HepG2 (cell line): ENCODE data around the gene RAB3C. TPM values are rescaled to one million over a fixed set of nuclear protein-coding genes. Genes with fewer than 3 reads are reported as not detected.

Experiments used
- ATAC-seq: fragments of 200-7000 bp; cut with Tn5 transposase; 3 replicates; pipeline ENCODE4 v1.9.1; 2020; ENCODE audit warnings: mild to moderate bottlenecking, moderate library complexity
- BruUV-seq: library from RNA; stranded (reverse); fragments of 400-500 nt; replicated peaks from 2 replicates; lab custom pipeline; 2021; lab: Mats Ljungman, UMichigan
- CTCF ChIA-PET: fragments of 300-600 bp; formaldehyde crosslinking; extraction: SDS; loops from one replicate; lab custom pipeline; 2021; ENCODE audit warnings: low total read pairs, inconsistent platforms, low intra/inter-chr PET ratio; lab: Yijun Ruan, JAX
- POLR2A ChIA-PET: fragments of 350-600 bp; sonication (Branson Sonifier 250); formaldehyde crosslinking; loops from one replicate; lab custom pipeline; 2020; ENCODE audit warnings: antibody characterized with exemption, inconsistent platforms; lab: Yijun Ruan, JAX
- DNase-seq: peaks from one replicate; pipeline ENCODE4 v3.0.0-alpha.2; 2015; ENCODE audit warnings: low spot score
- FAIRE-seq: peaks from 3 replicates; lab custom pipeline; 2011; peaks lifted over from hg19 to GRCh38; lab: Jason Lieb, UNC
- H2AFZ ChIP-seq: one replicate; pipeline ENCODE4 v1.6.1; 2011; ENCODE audit warnings: low read length, inconsistent platforms
- H3K27ac ChIP-seq: fragments of 300-600 bp; 3 replicates; pipeline ENCODE4 v1.8.0; 2011; ENCODE audit warnings: mixed run types, mild to moderate bottlenecking, mixed read lengths, low read length, inconsistent platforms; ENCODE audit not compliant: insufficient read depth; ENCODE audit errors: extremely low read length
- H3K27me3 ChIP-seq, 2 experiments: fragments of 200-600 bp in 1 of 2; 2 replicates in 1 of 2; 3 replicates in 1 of 2; pipeline versions ENCODE4 v1.6.0 to v1.8.0; 2011; ENCODE audit warnings: low read length in 2 of 2, mild to moderate bottlenecking in 2 of 2, moderate library complexity in 2 of 2, inconsistent platforms in 1 of 2; ENCODE audit not compliant: insufficient read depth in 2 of 2, control insufficient read depth in 1 of 2
- H3K36me3 ChIP-seq, 2 experiments: fragments of 200-600 bp in 1 of 2; replicated peaks in 1 of 2; 2 replicates in 1 of 2; 3 replicates in 1 of 2; pipeline versions ENCODE4 v1.5.1 to v1.8.0; 2011; ENCODE audit warnings: low read length in 2 of 2, inconsistent platforms in 1 of 2; ENCODE audit not compliant: insufficient read depth in 2 of 2, control insufficient read depth in 1 of 2
- H3K4me1 ChIP-seq: 2 replicates; pipeline ENCODE4 v1.5.1; 2012; ENCODE audit warnings: low read length, inconsistent platforms; ENCODE audit not compliant: insufficient read depth
- H3K4me2 ChIP-seq: 2 replicates; pipeline ENCODE4 v1.6.0; 2011; ENCODE audit warnings: low read depth, low read length, inconsistent platforms
- H3K4me3 ChIP-seq, 3 experiments: fragments of 200-600 bp in 1 of 3; sonication (generic), shearing (Covaris generic) in 1 of 3; replicated peaks in 1 of 3; 2 replicates each; pipeline ENCODE4 v1.5.1; 2011 to 2016; ENCODE audit warnings: low read length in 3 of 3, inconsistent platforms in 2 of 3, low read depth in 2 of 3, mild to moderate bottlenecking in 2 of 3, control low read depth in 1 of 3, mixed read lengths in 1 of 3; ENCODE audit not compliant: insufficient read depth in 1 of 3
- H3K79me2 ChIP-seq: one replicate; pipeline ENCODE4 v1.6.1; 2011; ENCODE audit warnings: low read length, inconsistent platforms; ENCODE audit not compliant: insufficient read depth
- H3K9ac ChIP-seq: 2 replicates; pipeline ENCODE4 v1.6.0; 2011; ENCODE audit warnings: mild to moderate bottlenecking, low read depth, low read length, inconsistent platforms; ENCODE audit not compliant: insufficient read depth
- H3K9me3 ChIP-seq: 2 replicates; pipeline ENCODE4 v1.5.1; 2012; ENCODE audit warnings: mild to moderate bottlenecking, low read length
- H4K20me1 ChIP-seq: 2 replicates; pipeline ENCODE4 v1.6.0; 2011; ENCODE audit warnings: inconsistent platforms, mild to moderate bottlenecking, low read length, moderate library complexity; ENCODE audit not compliant: insufficient read depth
- ATF7-NPFF ChIP-seq: sonication (generic); formaldehyde crosslinking; IDR thresholded peaks from 2 replicates; pipeline ENCODE4 v1.8.1; 2023; ENCODE audit warnings: mild to moderate bottlenecking, low read depth, missing genetic modification reagents, moderate library complexity
- CEBPG ChIP-seq: IDR thresholded peaks from 2 replicates; pipeline ENCODE4 v1.6.1; 2016
- CENPX ChIP-seq: sonication (generic); formaldehyde crosslinking; IDR thresholded peaks from 2 replicates; pipeline ENCODE4 v1.9.0; 2021; ENCODE audit warnings: mild to moderate bottlenecking, missing genetic modification reagents, moderate library complexity
- HOXA7 ChIP-seq: sonication (generic); formaldehyde crosslinking; IDR thresholded peaks from 2 replicates; pipeline ENCODE4 v1.8.1; 2022; ENCODE audit warnings: mild to moderate bottlenecking, missing genetic modification reagents, moderate library complexity
- KAT2B ChIP-seq: fragments of 150-350 bp; IDR thresholded peaks from 2 replicates; pipeline ENCODE4 v1.6.1; 2014; ENCODE audit warnings: low read depth, low read length, borderline replicate concordance
- KDM4B ChIP-seq: sonication (generic); formaldehyde crosslinking; IDR thresholded peaks from 2 replicates; pipeline ENCODE4 v1.4.0; 2020; ENCODE audit warnings: missing genetic modification reagents
- KLF9 ChIP-seq: IDR thresholded peaks from 2 replicates; pipeline ENCODE4 v1.6.1; 2016; ENCODE audit warnings: low read depth
- PRPF4 ChIP-seq: fragments of 200-400 bp; formaldehyde crosslinking; IDR thresholded peaks from 2 replicates; pipeline ENCODE4 v1.6.1; 2016; ENCODE audit warnings: low read length, low read depth; ENCODE audit not compliant: poor library complexity, severe bottlenecking
- ZFP36L2 ChIP-seq: sonication (generic); formaldehyde crosslinking; IDR thresholded peaks from 2 replicates; pipeline ENCODE4 v1.4.0; 2020; ENCODE audit warnings: missing genetic modification reagents
- ZMAT3 ChIP-seq: sonication (generic); formaldehyde crosslinking; conservative IDR thresholded peaks from 2 replicates; pipeline ENCODE4 v1.7.0; 2021; ENCODE audit warnings: missing genetic modification reagents
- ZNF256 ChIP-seq: sonication (generic); formaldehyde crosslinking; conservative IDR thresholded peaks from 2 replicates; pipeline ENCODE4 v1.4.0; 2020; ENCODE audit warnings: missing genetic modification reagents
- ZNF282 ChIP-seq: fragments of 450-650 bp; IDR thresholded peaks from 2 replicates; pipeline ENCODE4 v1.6.1; 2018; ENCODE audit not compliant: partially characterized antibody
- ZNF567 ChIP-seq: sonication (generic); formaldehyde crosslinking; IDR thresholded peaks from 2 replicates; pipeline ENCODE4 v1.8.1; 2023; ENCODE audit warnings: mild to moderate bottlenecking, missing genetic modification reagents, borderline replicate concordance
- ZNF619 ChIP-seq: sonication (generic); formaldehyde crosslinking; IDR thresholded peaks from 2 replicates; pipeline ENCODE4 v1.4.0; 2020; ENCODE audit warnings: mild to moderate bottlenecking, missing genetic modification reagents
- WGBS: methylation state at CpG from one replicate; pipeline ENCODE4 v1.1.6; 2017; ENCODE audit warnings: low lambda C conversion rate; 5-methylcytosine and 5-hydroxymethylcytosine counted together
- in situ Hi-C: cut with HindIII; loops from 2 replicates; pipeline ENCODE4 v1.10.0; 2017; ENCODE audit warnings: low pct_unique_long_range_greater_than_20kb; ENCODE audit not compliant: extremely low pct_ligation_motif_present
- intact Hi-C: fragments of 100-400 bp; cut with micrococcal nuclease; formaldehyde crosslinking; loops from one replicate; pipeline ENCODE4 v1.10.0; 2022; ENCODE audit not compliant: unreplicated experiment
- polyA plus RNA-seq, 8 experiments: library from polyadenylated mRNA; depleted of rRNA in 3 of 8; stranded (reverse) in 7 of 8; unstranded in 1 of 8; fragments of >200 nt; fragmentation: Illumina TruSeq in 4 of 8; extraction: Trizol in 4 of 8; gene quantifications; 2 replicates each; pipeline versions ENCODE4 v1.2.1 to v1.2.3, GENCODE V29; 2011 to 2016; ENCODE audit warnings: low read depth in 4 of 8, missing spikeins in 1 of 8, mixed read lengths in 1 of 8; ENCODE audit not compliant: insufficient read depth in 1 of 8
- total RNA-seq, 5 experiments: library from RNA; depleted of rRNA; stranded (reverse); fragments of >200 nt; fragmentation: Illumina TruSeq; extraction: Trizol; gene quantifications; 2 replicates each; pipeline ENCODE4 v1.2.3, GENCODE V29; 2016; ENCODE audit warnings: low read depth in 1 of 5
- TF ChIP-seq, protein P1 (sequence below): sonication (generic); formaldehyde crosslinking; IDR thresholded peaks from 2 replicates; pipeline ENCODE4 v1.4.0; 2020; ENCODE audit warnings: missing genetic modification reagents, mild to moderate bottlenecking, borderline replicate concordance
- TF ChIP-seq, protein P2 (sequence below): sonication (generic); formaldehyde crosslinking; IDR thresholded peaks from 2 replicates; pipeline ENCODE4 v1.9.0; 2021; ENCODE audit warnings: missing genetic modification reagents, mild to moderate bottlenecking, borderline replicate concordance

Gene RAB3C
- total and polyA plus RNA-seq, 2 of the 13 experiments (the other 11 are each of a cell fraction or from before 2014, with no cell fraction given), result not detected

DNA sequence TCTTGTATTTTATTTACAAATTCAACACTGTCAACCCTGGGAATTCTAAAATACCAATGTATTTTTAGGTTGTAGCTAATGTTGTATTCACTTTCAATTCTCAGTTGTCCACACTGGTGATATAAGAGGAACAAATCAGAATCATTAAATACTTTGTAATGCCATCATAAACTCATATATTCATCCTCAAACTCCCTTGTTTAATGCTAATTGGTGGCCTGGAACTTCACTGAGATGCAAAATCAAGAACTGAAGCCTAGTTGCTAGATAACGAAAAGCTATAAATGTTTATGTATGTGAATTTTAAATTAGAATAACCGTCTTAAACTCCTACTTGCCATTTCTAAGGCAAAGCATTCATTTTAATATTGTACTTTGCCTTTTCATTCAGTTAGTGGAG, 274.7 kb downstream of the RAB3C start:
- WGBS, result 12% methylated on average over 2 of the region's 2 CpGs
- Histone ChIP-seq H3K4me2 (no peak overlapping the region), H3K36me3 (no peaks in the 10 kb centered on the region), H3K4me3 (no peak overlapping the region), H3K9ac (no peak overlapping the region), H3K9me3 (no peaks in the 10 kb centered on the region), H4K20me1 (no peaks in the 10 kb centered on the region), H3K4me1 (no peaks in the 10 kb centered on the region), H3K27ac (no peak overlapping the region), H2AFZ (no peak overlapping the region), H3K27me3 (no peaks in the 10 kb centered on the region), H3K79me2 (no peaks in the 10 kb centered on the region)
- in situ Hi-C loops, result no loop called here
- TF ChIP-seq ZNF282 (no peak), KLF9 (CRISPR knock-in tag) (no peak), KAT2B (no peak), ZMAT3 (no peak), ATF7-NPFF (no peak), ZFP36L2 (CRISPR knock-in tag) (no peak), KDM4B (CRISPR knock-in tag) (no peak), ZNF256 (CRISPR knock-in tag) (no peak), HOXA7 (CRISPR knock-in tag) (no peak), PRPF4 (no peak), CEBPG (CRISPR knock-in tag) (no peak), ZNF619 (CRISPR knock-in tag) (no peak), CENPX (CRISPR knock-in tag) (no peak), ZNF567 (no peak)
- TF ChIP-seq, protein P1, sequence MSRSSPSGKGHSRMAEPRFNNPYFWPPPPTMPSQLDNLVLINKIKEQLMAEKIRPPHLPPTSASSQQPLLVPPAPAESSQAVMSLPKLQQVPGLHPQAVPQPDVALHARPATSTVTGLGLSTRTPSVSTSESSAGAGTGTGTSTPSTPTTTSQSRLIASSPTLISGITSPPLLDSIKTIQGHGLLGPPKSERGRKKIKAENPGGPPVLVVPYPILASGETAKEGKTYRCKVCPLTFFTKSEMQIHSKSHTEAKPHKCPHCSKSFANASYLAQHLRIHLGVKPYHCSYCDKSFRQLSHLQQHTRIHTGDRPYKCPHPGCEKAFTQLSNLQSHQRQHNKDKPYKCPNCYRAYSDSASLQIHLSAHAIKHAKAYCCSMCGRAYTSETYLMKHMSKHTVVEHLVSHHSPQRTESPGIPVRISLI, result no peak
- TF ChIP-seq, protein P2, sequence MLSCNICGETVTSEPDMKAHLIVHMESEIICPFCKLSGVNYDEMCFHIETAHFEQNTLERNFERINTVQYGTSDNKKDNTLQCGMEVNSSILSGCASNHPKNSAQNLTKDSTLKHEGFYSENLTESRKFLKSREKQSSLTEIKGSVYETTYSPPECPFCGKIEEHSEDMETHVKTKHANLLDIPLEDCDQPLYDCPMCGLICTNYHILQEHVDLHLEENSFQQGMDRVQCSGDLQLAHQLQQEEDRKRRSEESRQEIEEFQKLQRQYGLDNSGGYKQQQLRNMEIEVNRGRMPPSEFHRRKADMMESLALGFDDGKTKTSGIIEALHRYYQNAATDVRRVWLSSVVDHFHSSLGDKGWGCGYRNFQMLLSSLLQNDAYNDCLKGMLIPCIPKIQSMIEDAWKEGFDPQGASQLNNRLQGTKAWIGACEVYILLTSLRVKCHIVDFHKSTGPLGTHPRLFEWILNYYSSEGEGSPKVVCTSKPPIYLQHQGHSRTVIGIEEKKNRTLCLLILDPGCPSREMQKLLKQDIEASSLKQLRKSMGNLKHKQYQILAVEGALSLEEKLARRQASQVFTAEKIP (CRISPR knock-in tag), result no peak
- no TSS peak for BruUV-seq
- no peak for FAIRE-seq
- ChIA-PET CTCF (no interaction called here), POLR2A (no interaction called here)
- intact Hi-C loops, result no loop called here
- ATAC-seq, result no peak
- DNase-seq, result no peak
